H9 (cell line): ENCODE measurements around the gene KCNA5. TPM values are rescaled to one million over a fixed set of nuclear protein-coding genes. Genes with fewer than 3 reads are reported as not detected.
A peak's percentile ranks its signal among the peaks of the same experiment; 100 is the strongest.

Experiments
- DNase-seq: peaks from one replicate; pipeline ENCODE4 v3.0.0-alpha.2; 2017
- H2AFZ ChIP-seq: one replicate; pipeline ENCODE4 v1.6.1; 2013; ENCODE audit warnings: mild to moderate bottlenecking, low read length, control low read depth, moderate library complexity
- H2AK5ac ChIP-seq: 2 replicates; pipeline ENCODE4 v1.6.1; 2013; ENCODE audit warnings: low read length, control low read depth, mixed read lengths; ENCODE audit not compliant: insufficient read length
- H2BK120ac ChIP-seq: one replicate; pipeline ENCODE4 v1.6.1; 2013; ENCODE audit warnings: low read depth, mild to moderate bottlenecking, low read length, control low read depth, inconsistent platforms; ENCODE audit not compliant: poor library complexity, severe bottlenecking
- H2BK12ac ChIP-seq: 2 replicates; pipeline ENCODE4 v1.6.1; 2013; ENCODE audit warnings: low read length, control low read depth, mixed read lengths, low read depth; ENCODE audit not compliant: insufficient read length
- H2BK15ac ChIP-seq: 2 replicates; pipeline ENCODE4 v1.6.1; 2013; ENCODE audit warnings: low read depth, low read length, control low read depth
- H2BK20ac ChIP-seq: one replicate; pipeline ENCODE4 v1.6.1; 2013; ENCODE audit warnings: low read depth, mild to moderate bottlenecking, low read length, control low read depth, inconsistent platforms; ENCODE audit not compliant: poor library complexity, severe bottlenecking
- H2BK5ac ChIP-seq: 2 replicates; pipeline ENCODE4 v1.6.1; 2013; ENCODE audit warnings: low read length, control low read depth, mixed read lengths; ENCODE audit not compliant: insufficient read length
- H3K14ac ChIP-seq: 2 replicates; pipeline ENCODE4 v1.6.1; 2013; ENCODE audit warnings: low read length, control low read depth; ENCODE audit not compliant: insufficient read depth
- H3K18ac ChIP-seq: 2 replicates; pipeline ENCODE4 v1.6.1; 2013; ENCODE audit warnings: low read depth, mild to moderate bottlenecking, mixed read lengths, low read length, control low read depth; ENCODE audit not compliant: insufficient read length
- H3K23ac ChIP-seq: 2 replicates; pipeline ENCODE4 v1.6.1; 2013; ENCODE audit warnings: low read length, control low read depth, mixed read lengths, low read depth; ENCODE audit not compliant: insufficient read length
- H3K23me2 ChIP-seq: 2 replicates; pipeline ENCODE4 v1.6.1; 2013; ENCODE audit warnings: low read depth, mild to moderate bottlenecking, mixed read lengths, low read length, control low read depth; ENCODE audit not compliant: insufficient read length, poor library complexity, severe bottlenecking
- H3K27ac ChIP-seq: 2 replicates; pipeline ENCODE4 v1.5.1; 2013; ENCODE audit warnings: low read length, control low read depth, mixed read lengths, low read depth; ENCODE audit not compliant: insufficient read length
- H3K27me3 ChIP-seq: 2 replicates; pipeline ENCODE4 v1.6.1; 2013; ENCODE audit warnings: low read length, control low read depth, inconsistent platforms; ENCODE audit not compliant: insufficient read depth
- H3K4ac ChIP-seq: 2 replicates; pipeline ENCODE4 v1.6.1; 2013; ENCODE audit warnings: low read depth, mild to moderate bottlenecking, control low read depth, inconsistent platforms, low read length, moderate library complexity
- H3K4me1 ChIP-seq: 2 replicates; pipeline ENCODE4 v1.6.1; 2013; ENCODE audit warnings: low read length, control low read depth, inconsistent platforms; ENCODE audit not compliant: insufficient read depth
- H3K4me2 ChIP-seq: 2 replicates; pipeline ENCODE4 v1.6.1; 2013; ENCODE audit warnings: low read length, control low read depth, mixed read lengths; ENCODE audit not compliant: insufficient read length, insufficient read depth
- H3K56ac ChIP-seq: 2 replicates; pipeline ENCODE4 v1.6.1; 2013; ENCODE audit warnings: low read depth, mild to moderate bottlenecking, mixed read lengths, low read length, control low read depth; ENCODE audit not compliant: insufficient read length
- H3K79me1 ChIP-seq: 2 replicates; pipeline ENCODE4 v1.6.1; 2013; ENCODE audit warnings: low read depth, mild to moderate bottlenecking, moderate library complexity, low read length, control low read depth, inconsistent platforms; ENCODE audit not compliant: insufficient read depth, poor library complexity, severe bottlenecking
- H3K79me2 ChIP-seq: 2 replicates; pipeline ENCODE4 v1.6.1; 2013; ENCODE audit warnings: low read length, control low read depth, inconsistent platforms; ENCODE audit not compliant: insufficient read depth
- H3K9ac ChIP-seq: 2 replicates; pipeline ENCODE4 v1.6.1; 2013; ENCODE audit warnings: low read length, control low read depth, mixed read lengths; ENCODE audit not compliant: insufficient read length; ENCODE audit errors: extremely low read depth
- H3K9me3 ChIP-seq: one replicate; pipeline ENCODE4 v1.6.1; 2013; ENCODE audit warnings: low read depth, low read length, inconsistent platforms; ENCODE audit not compliant: control insufficient read depth
- H3T11ph ChIP-seq: one replicate; pipeline ENCODE4 v1.6.1; 2013; ENCODE audit warnings: mild to moderate bottlenecking, low read length, control low read depth, inconsistent platforms
- H4K20me1 ChIP-seq: one replicate; pipeline ENCODE4 v1.6.1; 2013; ENCODE audit not compliant: control insufficient read depth, insufficient read length, insufficient read depth
- H4K5ac ChIP-seq: 2 replicates; pipeline ENCODE4 v1.6.1; 2013; ENCODE audit warnings: low read depth, mild to moderate bottlenecking, mixed read lengths, low read length, control low read depth; ENCODE audit not compliant: insufficient read length
- H4K8ac ChIP-seq: replicated peaks from 2 replicates; pipeline ENCODE4 v1.6.1; 2013; ENCODE audit warnings: low read length, control low read depth, mixed read lengths, low read depth; ENCODE audit not compliant: insufficient read length
- H4K91ac ChIP-seq: 2 replicates; pipeline ENCODE4 v1.6.1; 2013; ENCODE audit warnings: low read depth, mild to moderate bottlenecking, moderate library complexity, mixed read lengths, low read length, control low read depth; ENCODE audit not compliant: insufficient read length
- H3K27ac Mint-ChIP-seq, 3 experiments: 2 replicates in 2 of 3; 3 replicates in 1 of 3; pipeline ENCODE4 v1.8.0; 2020 to 2021; ENCODE audit warnings: mixed read lengths in 3 of 3, mild to moderate bottlenecking in 1 of 3, moderate library complexity in 1 of 3
- H3K27me3 Mint-ChIP-seq: 2 replicates; pipeline ENCODE4 v1.8.0; 2021; ENCODE audit warnings: low read depth, mild to moderate bottlenecking, moderate library complexity, mixed read lengths
- H3K36me3 Mint-ChIP-seq, 3 experiments: 2 replicates in 2 of 3; 3 replicates in 1 of 3; pipeline ENCODE4 v1.8.0; 2020 to 2021; ENCODE audit warnings: low read depth in 3 of 3, mixed read lengths in 3 of 3; ENCODE audit not compliant: insufficient read depth in 1 of 3
- H3K4me1 Mint-ChIP-seq, 2 experiments: 2 replicates each; pipeline ENCODE4 v1.8.0; 2020; ENCODE audit warnings: mixed read lengths in 2 of 2
- H3K4me3 Mint-ChIP-seq, 2 experiments: 2 replicates in 1 of 2; 3 replicates in 1 of 2; pipeline ENCODE4 v1.8.0; 2020 to 2021; ENCODE audit warnings: mild to moderate bottlenecking in 2 of 2, mixed read lengths in 2 of 2, moderate library complexity in 1 of 2
- H3K9me3 Mint-ChIP-seq, 2 experiments: 2 replicates in 1 of 2; 3 replicates in 1 of 2; pipeline ENCODE4 v1.8.0; 2020; ENCODE audit warnings: mild to moderate bottlenecking in 2 of 2, mixed read lengths in 2 of 2, moderate library complexity in 1 of 2
- WGBS: extraction: QIAGEN DNeasy Blood & Tissue Kit; methylation state at CpG from one replicate; pipeline ENCODE4 v1.1.7; 2013; ENCODE audit warnings: missing lambda C conversion rate, low lambda C conversion rate, mixed read lengths; ENCODE audit not compliant: insufficient read length; ENCODE audit errors: extremely low coverage; 5-methylcytosine and 5-hydroxymethylcytosine counted together
- total RNA-seq: library from RNA; stranded (reverse); gene quantifications from 2 replicates; pipeline ENCODE4 v1.2.1, GENCODE V29; 2021
- TF ChIP-seq, protein P1 (sequence below): fragments of 200-600 bp; sonication (generic); conservative IDR thresholded peaks from 3 replicates; pipeline ENCODE4 v1.8.0; 2021; ENCODE audit warnings: antibody characterized with exemption, mild to moderate bottlenecking

KCNA5 gene
- total RNA-seq, 1 experiment from 2014 or later, result 0.22 TPM

GRCh38 chr12:5088586-5089264 is 45.0 kb downstream of the KCNA5 start:
- H3K4me2 ChIP-seq, result no peak overlapping the region

More at GRCh38 chr12:5088586-5089264, 45.0 kb downstream of the KCNA5 start:
- H3K27ac ChIP-seq, result no peak overlapping the region
- Mint-ChIP-seq H3K4me1 (peaks cover 3 to 4% of the 10 kb centered on the region in 2 experiments), H3K9me3 (no peaks in the 10 kb centered on the region), H3K36me3 (no peaks in the 10 kb centered on the region), H3K27me3 (peaks cover 7% of the 10 kb centered on the region; the same call in 1 of the 2 replicates), H3K4me3 (no peak overlapping the region), H3K27ac (peak overlapping the region in 1 of 3 experiments; percentile 29; a peak in 1 of 7 replicates)
- H3K4me1 ChIP-seq, result no peaks in the 10 kb centered on the region
- no peak overlapping the region for H2BK15ac ChIP-seq
- no peak overlapping the region for H4K5ac ChIP-seq
- no peak overlapping the region for H3K18ac ChIP-seq
- H4K91ac ChIP-seq, result no peak overlapping the region
- no peak overlapping the region for H3K14ac ChIP-seq
- DNase-seq, result no peak
- no peaks in the 10 kb centered on the region for H3K79me1 ChIP-seq
- H3K27me3 ChIP-seq, result no peaks in the 10 kb centered on the region
- H4K8ac ChIP-seq, result no peak overlapping the region
- H2BK5ac ChIP-seq, result no peak overlapping the region
- no peak overlapping the region for H3T11ph ChIP-seq
- no peak overlapping the region for H3K9ac ChIP-seq
- H3K4ac ChIP-seq, result no peak overlapping the region
- no CpG with 5 or more reads among the region's 18 CpGs for WGBS
- no peaks in the 10 kb centered on the region for H4K20me1 ChIP-seq
- H2AK5ac ChIP-seq, result no peak overlapping the region
- TF ChIP-seq, protein P1, sequence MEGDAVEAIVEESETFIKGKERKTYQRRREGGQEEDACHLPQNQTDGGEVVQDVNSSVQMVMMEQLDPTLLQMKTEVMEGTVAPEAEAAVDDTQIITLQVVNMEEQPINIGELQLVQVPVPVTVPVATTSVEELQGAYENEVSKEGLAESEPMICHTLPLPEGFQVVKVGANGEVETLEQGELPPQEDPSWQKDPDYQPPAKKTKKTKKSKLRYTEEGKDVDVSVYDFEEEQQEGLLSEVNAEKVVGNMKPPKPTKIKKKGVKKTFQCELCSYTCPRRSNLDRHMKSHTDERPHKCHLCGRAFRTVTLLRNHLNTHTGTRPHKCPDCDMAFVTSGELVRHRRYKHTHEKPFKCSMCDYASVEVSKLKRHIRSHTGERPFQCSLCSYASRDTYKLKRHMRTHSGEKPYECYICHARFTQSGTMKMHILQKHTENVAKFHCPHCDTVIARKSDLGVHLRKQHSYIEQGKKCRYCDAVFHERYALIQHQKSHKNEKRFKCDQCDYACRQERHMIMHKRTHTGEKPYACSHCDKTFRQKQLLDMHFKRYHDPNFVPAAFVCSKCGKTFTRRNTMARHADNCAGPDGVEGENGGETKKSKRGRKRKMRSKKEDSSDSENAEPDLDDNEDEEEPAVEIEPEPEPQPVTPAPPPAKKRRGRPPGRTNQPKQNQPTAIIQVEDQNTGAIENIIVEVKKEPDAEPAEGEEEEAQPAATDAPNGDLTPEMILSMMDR, result no peak
- H2AFZ ChIP-seq, result no peak overlapping the region
- H2BK12ac ChIP-seq, result no peak overlapping the region
- H3K23me2 ChIP-seq, result no peaks in the 10 kb centered on the region
- no peak overlapping the region for H2BK20ac ChIP-seq
- H3K56ac ChIP-seq, result no peak overlapping the region
- H3K23ac ChIP-seq, result no peak overlapping the region
- no peak overlapping the region for H2BK120ac ChIP-seq
- no peaks in the 10 kb centered on the region for H3K79me2 ChIP-seq
- H3K9me3 ChIP-seq, result no peaks in the 10 kb centered on the region
